ENCODE results near the gene TMEM8B.

TMEM8B gene

DNA sequence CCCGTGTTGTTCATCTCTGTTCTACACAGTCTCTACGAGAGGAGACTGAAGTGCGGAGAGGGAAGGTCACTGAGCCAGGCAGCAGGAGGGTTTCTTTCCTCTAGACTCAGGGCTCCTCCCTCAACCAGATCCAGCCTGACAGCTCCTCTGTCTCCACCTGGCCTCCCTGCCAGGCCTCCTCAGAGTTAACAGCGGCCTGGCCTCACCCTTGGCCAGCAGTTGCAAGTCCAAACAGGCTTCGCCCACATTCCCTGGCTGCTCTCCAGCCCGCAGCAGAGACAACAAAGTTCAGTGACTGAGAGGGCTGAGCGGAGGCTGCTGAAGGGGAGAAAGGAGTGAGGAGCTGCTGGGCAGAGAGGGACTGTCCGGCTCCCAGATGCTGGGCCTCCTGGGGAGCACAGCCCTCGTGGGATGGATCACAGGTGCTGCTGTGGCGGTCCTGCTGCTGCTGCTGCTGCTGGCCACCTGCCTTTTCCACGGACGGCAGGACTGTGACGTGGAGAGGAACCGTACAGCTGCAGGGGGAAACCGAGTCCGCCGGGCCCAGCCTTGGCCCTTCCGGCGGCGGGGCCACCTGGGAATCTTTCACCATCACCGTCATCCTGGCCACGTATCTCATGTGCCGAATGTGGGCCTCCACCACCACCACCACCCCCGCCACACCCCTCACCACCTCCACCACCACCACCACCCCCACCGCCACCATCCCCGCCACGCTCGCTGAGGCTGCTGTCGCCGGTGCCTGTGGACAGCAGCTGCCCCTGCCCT lies 77.1 kb downstream of the TMEM8B start, which contains the start of gene HRCT1:
TSS of gene HRCT1 (plus strand) at position 291 of the 768 bp plus-strand sequence. CDS start at position 377, 86 bp downstream.
- H2AFZ ChIP-seq (ENCODE audit: low read length), result no peak within 1 kb of the TSS
- H3K79me2 ChIP-seq (ENCODE audit: insufficient read depth, low read length), result no peaks in the 10 kb centered on the region
- no peaks in the 10 kb centered on the region for H3K36me3 ChIP-seq (ENCODE audit: insufficient read depth, low read length)
- peaks cover 1% of the 10 kb centered on the region for H3F3A ChIP-seq (ENCODE audit: low read depth)
- no peak within 1 kb of the TSS for H3K4me2 ChIP-seq (ENCODE audit: low read depth, low read length, poor library complexity, severe bottlenecking)
- no peak within 1 kb of the TSS for H3K9ac ChIP-seq (ENCODE audit: low read depth, low read length, poor library complexity, severe bottlenecking)
- TF ChIP-seq, protein P1, sequence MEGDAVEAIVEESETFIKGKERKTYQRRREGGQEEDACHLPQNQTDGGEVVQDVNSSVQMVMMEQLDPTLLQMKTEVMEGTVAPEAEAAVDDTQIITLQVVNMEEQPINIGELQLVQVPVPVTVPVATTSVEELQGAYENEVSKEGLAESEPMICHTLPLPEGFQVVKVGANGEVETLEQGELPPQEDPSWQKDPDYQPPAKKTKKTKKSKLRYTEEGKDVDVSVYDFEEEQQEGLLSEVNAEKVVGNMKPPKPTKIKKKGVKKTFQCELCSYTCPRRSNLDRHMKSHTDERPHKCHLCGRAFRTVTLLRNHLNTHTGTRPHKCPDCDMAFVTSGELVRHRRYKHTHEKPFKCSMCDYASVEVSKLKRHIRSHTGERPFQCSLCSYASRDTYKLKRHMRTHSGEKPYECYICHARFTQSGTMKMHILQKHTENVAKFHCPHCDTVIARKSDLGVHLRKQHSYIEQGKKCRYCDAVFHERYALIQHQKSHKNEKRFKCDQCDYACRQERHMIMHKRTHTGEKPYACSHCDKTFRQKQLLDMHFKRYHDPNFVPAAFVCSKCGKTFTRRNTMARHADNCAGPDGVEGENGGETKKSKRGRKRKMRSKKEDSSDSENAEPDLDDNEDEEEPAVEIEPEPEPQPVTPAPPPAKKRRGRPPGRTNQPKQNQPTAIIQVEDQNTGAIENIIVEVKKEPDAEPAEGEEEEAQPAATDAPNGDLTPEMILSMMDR (conservative IDR thresholded peaks at IDR 0.05; ENCODE audit: low read length), result no peak
- TF ChIP-seq EZH2phosphoT487 (IDR thresholded peaks at IDR 0.05; ENCODE audit: borderline replicate concordance), result no peak
- no peaks in the 10 kb centered on the region for H3K9me2 ChIP-seq (replicated peaks; ENCODE audit: low read depth, low read length)
- no peak within 1 kb of the TSS for H3K4me3 ChIP-seq (ENCODE audit: low read length, poor library complexity, severe bottlenecking)
- no peaks in the 10 kb centered on the region for H4K20me1 ChIP-seq (ENCODE audit: insufficient read depth, low read length, poor library complexity, severe bottlenecking)
- peaks cover 12% of the 10 kb centered on the region for H3K4me1 ChIP-seq (ENCODE audit: insufficient read depth, low read length, poor library complexity, severe bottlenecking)
- no peaks in the 10 kb centered on the region for H3K27me3 ChIP-seq (ENCODE audit: insufficient read depth, low read length, poor library complexity, severe bottlenecking)
- H3K9me3 ChIP-seq (ENCODE audit: insufficient read depth, low read depth, low read length), result no peaks in the 10 kb centered on the region

DNA sequence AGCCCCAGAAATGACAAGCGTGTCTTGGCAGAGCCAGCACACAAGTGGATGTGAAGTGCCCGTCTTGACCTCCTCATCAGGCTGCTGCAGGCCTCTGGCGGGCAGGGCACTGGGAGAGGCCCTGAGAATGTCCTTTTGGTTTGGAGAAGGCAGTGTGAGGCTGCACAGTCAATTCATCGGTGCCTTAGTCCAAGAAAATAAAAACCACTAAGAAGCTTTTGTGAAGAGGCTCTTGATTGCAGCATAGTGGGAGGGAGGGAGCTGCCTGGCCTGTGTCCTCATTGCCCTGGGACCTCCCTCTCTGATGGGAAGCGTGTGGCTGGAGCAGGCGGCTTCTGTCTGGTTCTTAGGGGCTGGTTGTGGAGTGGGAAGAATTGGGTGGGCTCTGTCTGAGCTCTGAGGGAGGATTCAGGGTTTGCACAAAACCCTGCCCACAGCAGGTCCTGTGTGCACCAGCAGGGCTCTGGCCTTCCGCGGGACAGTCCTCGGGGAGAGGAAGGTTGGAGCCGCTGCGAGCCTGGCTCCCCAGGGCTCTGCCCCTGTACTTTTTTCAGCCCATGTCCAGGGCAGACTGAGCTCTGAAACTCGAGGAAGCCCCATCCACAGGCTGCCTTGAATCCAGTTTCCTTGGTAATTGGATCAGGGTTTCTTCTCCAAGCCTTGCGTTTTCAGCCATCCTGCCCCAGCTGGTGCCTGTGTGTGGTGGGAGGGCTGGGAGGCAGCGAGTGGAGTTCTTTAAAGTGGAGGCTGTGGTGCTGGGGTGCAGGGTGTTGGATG lies 78.1 kb downstream of the TMEM8B start:
- no peak overlapping the region for H3K4me2 ChIP-seq (ENCODE audit: low read depth, low read length, poor library complexity, severe bottlenecking)
- no peaks in the 10 kb centered on the region for H3K36me3 ChIP-seq (ENCODE audit: insufficient read depth, low read length)
- no peaks in the 10 kb centered on the region for H3K9me3 ChIP-seq (ENCODE audit: insufficient read depth, low read depth, low read length)
- no peak for TF ChIP-seq EZH2phosphoT487 (IDR thresholded peaks at IDR 0.05; ENCODE audit: borderline replicate concordance)
- TF ChIP-seq, protein P1 (conservative IDR thresholded peaks at IDR 0.05; ENCODE audit: low read length), result no peak
- peaks cover 20% of the 10 kb centered on the region for H3K4me1 ChIP-seq (ENCODE audit: insufficient read depth, low read length, poor library complexity, severe bottlenecking)
- H4K20me1 ChIP-seq (ENCODE audit: insufficient read depth, low read length, poor library complexity, severe bottlenecking), result no peaks in the 10 kb centered on the region
- H3K4me3 ChIP-seq (ENCODE audit: low read length, poor library complexity, severe bottlenecking), result no peak overlapping the region
- H3K79me2 ChIP-seq (ENCODE audit: insufficient read depth, low read length), result no peaks in the 10 kb centered on the region
- H3K9ac ChIP-seq (ENCODE audit: low read depth, low read length, poor library complexity, severe bottlenecking), result no peak overlapping the region
- H2AFZ ChIP-seq (ENCODE audit: low read length), result no peak overlapping the region
- peaks cover 7% of the 10 kb centered on the region for H3F3A ChIP-seq (ENCODE audit: low read depth)
- H3K27me3 ChIP-seq (ENCODE audit: insufficient read depth, low read length, poor library complexity, severe bottlenecking), result no peaks in the 10 kb centered on the region
- H3K9me2 ChIP-seq (replicated peaks; ENCODE audit: low read depth, low read length), result no peaks in the 10 kb centered on the region

DNA sequence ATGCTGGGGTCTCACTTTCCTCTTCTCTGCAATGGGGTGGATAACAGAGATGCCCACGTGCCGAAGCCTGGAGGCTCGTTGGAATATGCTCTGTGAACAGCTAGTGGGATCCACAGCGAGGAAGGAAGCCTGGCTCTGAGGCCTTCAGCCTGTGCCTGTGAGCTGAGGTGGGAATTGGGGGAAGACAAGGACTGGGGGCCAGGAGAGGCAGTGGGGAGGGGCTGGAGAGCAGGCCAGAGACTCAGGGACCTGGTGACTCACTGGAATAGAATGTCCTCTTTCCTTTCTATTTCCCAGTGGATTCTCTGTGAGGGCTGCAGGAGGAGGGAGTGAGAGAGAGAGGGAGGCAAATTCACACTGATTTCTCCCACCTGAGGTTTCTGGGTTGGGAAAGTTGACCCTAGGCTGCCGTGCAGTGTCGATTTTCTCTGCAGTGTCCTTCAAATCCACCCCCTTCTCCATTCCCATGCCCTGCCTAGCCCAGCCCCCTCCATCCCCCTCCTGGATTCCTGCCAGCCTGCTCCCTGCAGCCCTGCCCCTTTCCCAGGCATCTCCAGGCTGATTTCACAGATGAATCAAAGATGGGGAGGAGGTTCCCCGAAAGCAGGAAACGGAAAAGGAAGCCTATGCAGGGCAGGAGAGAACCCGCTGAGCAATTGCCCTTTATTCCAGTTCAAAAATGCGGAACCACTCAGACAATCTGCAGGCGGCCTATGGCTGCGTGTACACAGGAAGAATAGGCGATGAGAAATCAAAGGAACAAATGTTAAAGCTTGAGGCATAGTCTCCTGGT lies 78.9 kb downstream of the TMEM8B start:
- Histone ChIP-seq H3K9me2 (replicated peaks; ENCODE audit: low read depth, low read length) (no peaks in the 10 kb centered on the region), H3F3A (ENCODE audit: low read depth) (peaks cover 7% of the 10 kb centered on the region), H3K4me3 (ENCODE audit: low read length, poor library complexity, severe bottlenecking) (no peak overlapping the region), H3K27me3 (ENCODE audit: insufficient read depth, low read length, poor library complexity, severe bottlenecking) (no peaks in the 10 kb centered on the region), H3K36me3 (ENCODE audit: insufficient read depth, low read length) (no peaks in the 10 kb centered on the region), H3K79me2 (ENCODE audit: insufficient read depth, low read length) (no peaks in the 10 kb centered on the region), H3K9ac (ENCODE audit: low read depth, low read length, poor library complexity, severe bottlenecking) (no peak overlapping the region), H3K9me3 (ENCODE audit: insufficient read depth, low read depth, low read length) (no peaks in the 10 kb centered on the region), H2AFZ (ENCODE audit: low read length) (no peak overlapping the region), H3K4me1 (ENCODE audit: insufficient read depth, low read length, poor library complexity, severe bottlenecking) (peaks cover 20% of the 10 kb centered on the region), H4K20me1 (ENCODE audit: insufficient read depth, low read length, poor library complexity, severe bottlenecking) (no peaks in the 10 kb centered on the region), H3K4me2 (ENCODE audit: low read depth, low read length, poor library complexity, severe bottlenecking) (no peak overlapping the region)
- TF ChIP-seq EZH2phosphoT487 (IDR thresholded peaks at IDR 0.05; ENCODE audit: borderline replicate concordance), result no peak
- TF ChIP-seq, protein P1 (conservative IDR thresholded peaks at IDR 0.05; ENCODE audit: low read length), result no peak

Data from Loucy (cell line).